ENCODE measurements around the gene C3orf18.

DNA sequence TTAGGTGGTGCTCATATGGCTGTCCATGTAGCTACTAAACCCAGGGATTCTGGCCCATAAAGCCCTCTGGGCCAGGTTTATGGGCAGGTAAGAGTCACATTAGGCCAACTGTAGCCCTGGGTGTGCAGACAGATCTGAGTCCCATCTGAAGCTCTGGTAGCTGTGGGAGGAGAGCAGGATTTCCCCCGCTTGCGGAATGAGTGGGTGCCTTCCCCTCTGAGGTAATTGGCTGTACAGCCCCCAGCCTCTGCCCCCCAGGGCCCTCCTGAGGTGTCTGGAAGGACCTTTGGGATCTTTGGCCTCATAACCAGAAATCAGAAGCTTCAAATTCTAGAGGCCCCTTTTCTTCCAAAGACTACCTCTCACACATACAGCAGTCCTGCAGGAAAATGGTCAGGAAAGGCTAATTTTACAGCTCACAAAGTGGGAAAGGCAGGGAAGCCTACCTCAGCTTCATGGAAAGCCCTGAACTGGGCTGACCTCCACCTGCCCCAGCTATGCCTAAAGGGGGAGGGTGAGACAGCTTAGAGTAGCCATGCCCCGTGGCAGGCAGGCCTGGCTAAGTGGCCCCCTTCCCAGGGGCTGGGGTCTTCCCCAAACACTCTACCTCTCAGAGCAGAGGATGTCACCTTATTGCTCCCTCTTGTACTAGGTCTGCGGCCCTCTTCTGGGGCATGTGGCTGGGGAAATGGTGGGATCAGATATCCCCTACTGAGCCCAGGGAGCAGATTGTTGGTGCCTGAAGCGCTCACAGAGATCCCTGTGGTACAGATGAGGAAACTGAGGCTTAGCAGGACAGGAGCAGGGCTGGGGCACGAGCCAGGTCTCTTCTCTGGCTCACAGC is 18.6 kb upstream of the C3orf18 start:
- no peak for TF ChIP-seq CC2D1A (IDR thresholded peaks at IDR 0.05)
- TF ChIP-seq ZNF274 (IDR thresholded peaks at IDR 0.05; ENCODE audit: borderline replicate concordance, low read depth, low read length), result no peak
- TF ChIP-seq, protein P1, sequence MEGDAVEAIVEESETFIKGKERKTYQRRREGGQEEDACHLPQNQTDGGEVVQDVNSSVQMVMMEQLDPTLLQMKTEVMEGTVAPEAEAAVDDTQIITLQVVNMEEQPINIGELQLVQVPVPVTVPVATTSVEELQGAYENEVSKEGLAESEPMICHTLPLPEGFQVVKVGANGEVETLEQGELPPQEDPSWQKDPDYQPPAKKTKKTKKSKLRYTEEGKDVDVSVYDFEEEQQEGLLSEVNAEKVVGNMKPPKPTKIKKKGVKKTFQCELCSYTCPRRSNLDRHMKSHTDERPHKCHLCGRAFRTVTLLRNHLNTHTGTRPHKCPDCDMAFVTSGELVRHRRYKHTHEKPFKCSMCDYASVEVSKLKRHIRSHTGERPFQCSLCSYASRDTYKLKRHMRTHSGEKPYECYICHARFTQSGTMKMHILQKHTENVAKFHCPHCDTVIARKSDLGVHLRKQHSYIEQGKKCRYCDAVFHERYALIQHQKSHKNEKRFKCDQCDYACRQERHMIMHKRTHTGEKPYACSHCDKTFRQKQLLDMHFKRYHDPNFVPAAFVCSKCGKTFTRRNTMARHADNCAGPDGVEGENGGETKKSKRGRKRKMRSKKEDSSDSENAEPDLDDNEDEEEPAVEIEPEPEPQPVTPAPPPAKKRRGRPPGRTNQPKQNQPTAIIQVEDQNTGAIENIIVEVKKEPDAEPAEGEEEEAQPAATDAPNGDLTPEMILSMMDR (IDR thresholded peaks at IDR 0.05 in 2 of 3, conservative IDR thresholded peaks at IDR 0.05 in 1 of 3; ENCODE audit: insufficient read depth in 2 of 3, low read depth in 1 of 3, low read length in 3 of 3), result no peak
- no peak for TF ChIP-seq GABPA (tag; conservative IDR thresholded peaks at IDR 0.05; ENCODE audit: low read depth)
- no peak for TF ChIP-seq RAD21 (CRISPR knock-in tag; conservative IDR thresholded peaks at IDR 0.05 in 1 of 2, IDR thresholded peaks at IDR 0.05 in 1 of 2)
- no peak for TF ChIP-seq TCF7L2 (IDR thresholded peaks at IDR 0.05; ENCODE audit: low read depth, low read length)
- TF ChIP-seq MTA3 (IDR thresholded peaks at IDR 0.05; ENCODE audit: borderline replicate concordance), result no peak
- TF ChIP-seq, protein P2, sequence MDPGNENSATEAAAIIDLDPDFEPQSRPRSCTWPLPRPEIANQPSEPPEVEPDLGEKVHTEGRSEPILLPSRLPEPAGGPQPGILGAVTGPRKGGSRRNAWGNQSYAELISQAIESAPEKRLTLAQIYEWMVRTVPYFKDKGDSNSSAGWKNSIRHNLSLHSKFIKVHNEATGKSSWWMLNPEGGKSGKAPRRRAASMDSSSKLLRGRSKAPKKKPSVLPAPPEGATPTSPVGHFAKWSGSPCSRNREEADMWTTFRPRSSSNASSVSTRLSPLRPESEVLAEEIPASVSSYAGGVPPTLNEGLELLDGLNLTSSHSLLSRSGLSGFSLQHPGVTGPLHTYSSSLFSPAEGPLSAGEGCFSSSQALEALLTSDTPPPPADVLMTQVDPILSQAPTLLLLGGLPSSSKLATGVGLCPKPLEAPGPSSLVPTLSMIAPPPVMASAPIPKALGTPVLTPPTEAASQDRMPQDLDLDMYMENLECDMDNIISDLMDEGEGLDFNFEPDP (CRISPR knock-in tag; IDR thresholded peaks at IDR 0.05), result no peak
- TF ChIP-seq, protein P3, sequence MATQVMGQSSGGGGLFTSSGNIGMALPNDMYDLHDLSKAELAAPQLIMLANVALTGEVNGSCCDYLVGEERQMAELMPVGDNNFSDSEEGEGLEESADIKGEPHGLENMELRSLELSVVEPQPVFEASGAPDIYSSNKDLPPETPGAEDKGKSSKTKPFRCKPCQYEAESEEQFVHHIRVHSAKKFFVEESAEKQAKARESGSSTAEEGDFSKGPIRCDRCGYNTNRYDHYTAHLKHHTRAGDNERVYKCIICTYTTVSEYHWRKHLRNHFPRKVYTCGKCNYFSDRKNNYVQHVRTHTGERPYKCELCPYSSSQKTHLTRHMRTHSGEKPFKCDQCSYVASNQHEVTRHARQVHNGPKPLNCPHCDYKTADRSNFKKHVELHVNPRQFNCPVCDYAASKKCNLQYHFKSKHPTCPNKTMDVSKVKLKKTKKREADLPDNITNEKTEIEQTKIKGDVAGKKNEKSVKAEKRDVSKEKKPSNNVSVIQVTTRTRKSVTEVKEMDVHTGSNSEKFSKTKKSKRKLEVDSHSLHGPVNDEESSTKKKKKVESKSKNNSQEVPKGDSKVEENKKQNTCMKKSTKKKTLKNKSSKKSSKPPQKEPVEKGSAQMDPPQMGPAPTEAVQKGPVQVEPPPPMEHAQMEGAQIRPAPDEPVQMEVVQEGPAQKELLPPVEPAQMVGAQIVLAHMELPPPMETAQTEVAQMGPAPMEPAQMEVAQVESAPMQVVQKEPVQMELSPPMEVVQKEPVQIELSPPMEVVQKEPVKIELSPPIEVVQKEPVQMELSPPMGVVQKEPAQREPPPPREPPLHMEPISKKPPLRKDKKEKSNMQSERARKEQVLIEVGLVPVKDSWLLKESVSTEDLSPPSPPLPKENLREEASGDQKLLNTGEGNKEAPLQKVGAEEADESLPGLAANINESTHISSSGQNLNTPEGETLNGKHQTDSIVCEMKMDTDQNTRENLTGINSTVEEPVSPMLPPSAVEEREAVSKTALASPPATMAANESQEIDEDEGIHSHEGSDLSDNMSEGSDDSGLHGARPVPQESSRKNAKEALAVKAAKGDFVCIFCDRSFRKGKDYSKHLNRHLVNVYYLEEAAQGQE (IDR thresholded peaks at IDR 0.05; ENCODE audit: borderline replicate concordance), result no peak
- TF ChIP-seq, protein P3 (CRISPR knock-in tag; IDR thresholded peaks at IDR 0.05; ENCODE audit: low read depth), result no peak
- TF ChIP-seq, protein P4, sequence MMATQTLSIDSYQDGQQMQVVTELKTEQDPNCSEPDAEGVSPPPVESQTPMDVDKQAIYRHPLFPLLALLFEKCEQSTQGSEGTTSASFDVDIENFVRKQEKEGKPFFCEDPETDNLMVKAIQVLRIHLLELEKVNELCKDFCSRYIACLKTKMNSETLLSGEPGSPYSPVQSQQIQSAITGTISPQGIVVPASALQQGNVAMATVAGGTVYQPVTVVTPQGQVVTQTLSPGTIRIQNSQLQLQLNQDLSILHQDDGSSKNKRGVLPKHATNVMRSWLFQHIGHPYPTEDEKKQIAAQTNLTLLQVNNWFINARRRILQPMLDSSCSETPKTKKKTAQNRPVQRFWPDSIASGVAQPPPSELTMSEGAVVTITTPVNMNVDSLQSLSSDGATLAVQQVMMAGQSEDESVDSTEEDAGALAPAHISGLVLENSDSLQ (IDR thresholded peaks at IDR 0.05), result no peak
- TF ChIP-seq, protein P5, sequence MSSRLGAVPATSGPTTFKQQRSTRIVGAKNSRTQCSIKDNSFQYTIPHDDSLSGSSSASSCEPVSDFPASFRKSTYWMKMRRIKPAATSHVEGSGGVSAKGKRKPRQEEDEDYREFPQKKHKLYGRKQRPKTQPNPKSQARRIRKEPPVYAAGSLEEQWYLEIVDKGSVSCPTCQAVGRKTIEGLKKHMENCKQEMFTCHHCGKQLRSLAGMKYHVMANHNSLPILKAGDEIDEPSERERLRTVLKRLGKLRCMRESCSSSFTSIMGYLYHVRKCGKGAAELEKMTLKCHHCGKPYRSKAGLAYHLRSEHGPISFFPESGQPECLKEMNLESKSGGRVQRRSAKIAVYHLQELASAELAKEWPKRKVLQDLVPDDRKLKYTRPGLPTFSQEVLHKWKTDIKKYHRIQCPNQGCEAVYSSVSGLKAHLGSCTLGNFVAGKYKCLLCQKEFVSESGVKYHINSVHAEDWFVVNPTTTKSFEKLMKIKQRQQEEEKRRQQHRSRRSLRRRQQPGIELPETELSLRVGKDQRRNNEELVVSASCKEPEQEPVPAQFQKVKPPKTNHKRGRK (tag; IDR thresholded peaks at IDR 0.05), result no peak
- no peak for TF ChIP-seq CHD2 (IDR thresholded peaks at IDR 0.05; ENCODE audit: low read depth, low read length)
